Motor neuron (in vitro differentiated cells): Measurements from ENCODE around the gene RPTOR. TPM values are rescaled to one million over a fixed set of nuclear protein-coding genes. Genes with fewer than 3 reads are reported as not detected.

Experiments
- ATAC-seq, 8 experiments: fragments of 200-7000 bp; cut with Tn5 transposase; replicated peaks in 6 of 8; 2 replicates each; pipeline ENCODE4 v1.8.0; 2021; ENCODE audit warnings: mild to moderate bottlenecking in 8 of 8, moderate library complexity in 8 of 8
- H3K27ac ChIP-seq, 2 donors: fragments of 250-450 bp; sonication (Bioruptor Pico); 2 replicates each; pipeline ENCODE4 v1.9.0; 2021; ENCODE audit warnings: antibody characterized with exemption in 2 of 2, mild to moderate bottlenecking in 2 of 2, moderate library complexity in 1 of 2
- H3K4me1 ChIP-seq, 2 donors: fragments of 250-450 bp; sonication (Bioruptor Pico); replicated peaks in 1 of 2; 2 replicates each; pipeline ENCODE4 v1.6.1; 2021; ENCODE audit warnings: antibody characterized with exemption in 2 of 2, mild to moderate bottlenecking in 2 of 2, moderate library complexity in 1 of 2
- H3K4me3 ChIP-seq, 5 donors: fragments of 250-450 bp; sonication (Bioruptor Pico); 2 replicates each; pipeline ENCODE4 v1.9.0; 2021; ENCODE audit warnings: antibody characterized with exemption in 5 of 5, mild to moderate bottlenecking in 5 of 5, moderate library complexity in 4 of 5
- WGBS, 10 experiments: fragments of 450-650 bp; shearing (Covaris generic); methylation state at CpG; one replicate each; pipeline ENCODE4 v1.0.0; 2022; 5-methylcytosine and 5-hydroxymethylcytosine counted together
- in situ Hi-C, 9 experiments: fragments of 400-800 bp; cut with MboI; loops; one replicate each; pipeline ENCODE4 v1.15.0; 2021; ENCODE audit warnings: low sequenced_read_pairs in 9 of 9, low pct_unique_long_range_greater_than_20kb in 2 of 9; ENCODE audit not compliant: unreplicated experiment in 9 of 9
- total RNA-seq, 8 experiments: library from RNA; unstranded; fragments of 300-600 nt; gene quantifications; 2 replicates each; pipeline versions ENCODE4 v1.2.3 to v1.2.4, GENCODE V29; 2022

RPTOR gene
- total RNA-seq, 8 experiments from 2014 or later = 15.6 to 53.3 (median 19.2) TPM

DNA sequence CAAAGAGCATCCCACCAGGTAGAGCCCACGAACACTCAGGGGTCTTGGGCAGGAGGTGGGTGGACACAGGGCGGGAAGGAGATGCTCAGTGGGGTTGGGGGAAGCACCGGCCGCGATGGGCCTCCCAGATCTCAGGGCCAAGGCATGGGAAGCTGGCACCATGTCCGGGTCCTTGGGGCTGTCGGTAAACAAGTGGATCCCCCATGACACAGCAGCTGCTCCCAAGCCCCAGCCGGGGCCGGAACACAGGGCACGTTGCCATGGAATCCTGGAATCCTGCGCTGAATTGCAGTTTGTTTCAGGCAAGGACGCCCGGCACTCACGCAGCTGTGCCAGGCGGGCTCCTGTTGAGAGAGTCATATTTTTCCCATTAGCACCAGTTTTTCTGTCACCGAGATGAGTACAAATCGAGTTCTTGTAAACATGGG is 424.0 kb downstream of the RPTOR start:
- in situ Hi-C loops = no loop called here
- ATAC-seq = peak in 6 of 8 experiments; percentile 16 to 76 (median 51)
- WGBS, 10 experiments = 23 to 100% methylated on average over 1 to 3 of the region's 17 CpGs; no CpG with 5 or more reads in 8 of the 10 experiments
- no peak overlapping the region for H3K4me3 ChIP-seq
- H3K27ac ChIP-seq = no peak overlapping the region
- peaks cover 28% of the 10 kb centered on the region in 2 donors for H3K4me1 ChIP-seq

DNA sequence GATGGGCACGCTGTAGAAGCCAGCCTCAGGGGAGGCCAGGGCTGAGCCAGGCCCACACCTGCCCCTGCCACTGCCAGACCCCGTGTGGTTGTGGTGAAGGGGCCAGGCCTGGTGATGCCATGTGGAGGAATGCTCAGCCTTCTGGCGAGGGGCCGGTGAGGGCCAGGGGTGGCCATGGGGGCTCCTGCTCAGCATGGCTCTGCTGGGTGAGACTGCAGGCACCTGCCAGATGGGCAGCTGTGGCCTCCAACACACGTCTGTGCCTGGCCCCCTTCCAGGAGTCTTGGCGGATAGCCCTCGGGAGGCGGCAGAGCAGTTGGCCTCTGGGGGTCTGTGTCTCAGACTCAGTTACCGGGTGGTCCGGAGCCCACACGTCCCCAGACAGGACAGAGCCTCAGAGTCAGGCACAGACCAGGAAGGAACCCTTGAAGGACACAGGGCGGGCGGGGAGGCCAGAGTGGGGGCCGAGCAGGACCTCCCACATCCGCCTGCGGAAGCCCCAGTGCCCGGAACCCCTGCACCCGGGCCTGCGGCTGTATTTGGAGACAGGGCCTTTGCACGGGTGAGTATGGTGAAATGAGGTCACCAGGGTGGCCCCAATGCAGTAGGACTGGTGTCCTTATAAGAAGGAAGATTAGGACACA is 424.5 kb downstream of the RPTOR start:
- in situ Hi-C loops = no loop called here
- Histone ChIP-seq H3K27ac (no peak overlapping the region), H3K4me3 (no peak overlapping the region), H3K4me1 (peaks cover 28% of the 10 kb centered on the region in 2 donors)
- ATAC-seq = peak in 1 of 8 experiments; percentile 24
- WGBS, 10 experiments = 0 to 100% (median 82%) methylated on average over 1 to 3 of the region's 20 CpGs; no CpG with 5 or more reads in 7 of the 10 experiments

DNA sequence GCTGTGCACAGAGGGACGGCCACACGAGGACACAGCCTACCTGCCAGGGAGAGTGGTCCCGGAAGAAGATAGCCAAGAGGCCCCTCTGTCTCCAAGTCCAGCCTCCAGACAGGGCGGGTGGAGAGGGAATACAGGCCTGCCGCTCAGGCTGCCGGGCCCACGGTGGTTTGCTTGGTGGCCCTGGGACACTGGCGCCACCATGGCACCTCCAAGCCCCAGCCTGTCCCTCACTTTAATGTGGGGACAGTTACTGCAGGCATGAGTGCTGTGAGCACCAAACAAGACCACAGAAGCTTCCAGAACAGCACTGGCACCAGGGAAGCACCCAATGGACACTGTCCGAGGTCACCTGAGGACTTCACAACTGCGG is 425.0 kb downstream of the RPTOR start:
- H3K4me3 ChIP-seq = no peak overlapping the region
- WGBS, 10 experiments = 82 to 97% methylated on average over 2 to 6 of the region's 10 CpGs; no CpG with 5 or more reads in 8 of the 10 experiments
- H3K4me1 ChIP-seq = peaks cover 28% of the 10 kb centered on the region in 2 donors
- in situ Hi-C loops = loop anchor here in 2 of 9 experiments (10.0 kb wide), 1 partner anchor 545 kb away; no protein-coding TSS in a partner anchor
- H3K27ac ChIP-seq = peak overlapping the region in 1 of 2 donors; percentile 16
- no peak for ATAC-seq

DNA sequence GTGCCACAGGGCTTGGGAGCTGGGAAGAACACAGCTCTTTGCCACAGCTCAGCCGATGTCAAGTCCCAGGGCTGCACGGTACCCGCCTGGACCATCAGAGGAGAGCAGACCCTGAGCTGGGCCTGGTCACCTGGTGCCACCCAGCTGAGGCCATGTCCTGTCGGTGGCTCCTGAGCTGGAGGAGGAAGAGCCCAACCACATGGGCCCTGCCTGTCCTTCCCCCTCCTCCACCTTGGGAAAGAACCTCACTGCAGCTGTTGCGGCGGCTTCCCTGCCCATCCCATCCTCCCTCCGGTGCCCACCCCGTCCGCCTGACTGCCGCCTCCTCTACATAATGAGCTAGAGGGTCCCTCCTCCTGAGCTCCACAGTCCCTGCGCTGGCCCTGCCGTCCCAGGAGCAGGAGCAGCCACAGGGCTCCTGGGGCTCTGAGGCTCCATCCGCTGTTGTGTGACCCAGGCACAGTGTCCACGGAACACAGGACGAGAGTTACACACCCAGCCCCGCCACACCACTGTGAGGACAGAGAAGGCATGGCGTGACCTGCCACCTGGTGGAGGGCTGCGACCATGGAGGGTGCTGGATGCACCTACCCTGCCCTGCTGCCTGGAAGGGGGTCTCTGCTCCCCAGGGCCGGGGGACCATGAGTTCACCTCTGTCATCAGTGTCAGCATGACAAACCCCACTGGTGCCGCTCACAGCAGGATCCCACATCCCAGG is 425.6 kb downstream of the RPTOR start:
- in situ Hi-C loops = loop anchor here in 2 of 9 experiments (10.0 kb wide), 1 partner anchor 545 kb away; no protein-coding TSS in a partner anchor
- no peak overlapping the region for H3K4me3 ChIP-seq
- peak overlapping the region; percentile 7 to 64 for H3K27ac ChIP-seq
- 27 to 100% (median 50%) methylated on average over 1 to 3 of the region's 20 CpGs; no CpG with 5 or more reads in 7 of the 10 experiments for WGBS, 10 experiments
- ATAC-seq = peak; percentile 34 to 79 (median 70)
- peaks cover 28% of the 10 kb centered on the region in 2 donors for H3K4me1 ChIP-seq

DNA sequence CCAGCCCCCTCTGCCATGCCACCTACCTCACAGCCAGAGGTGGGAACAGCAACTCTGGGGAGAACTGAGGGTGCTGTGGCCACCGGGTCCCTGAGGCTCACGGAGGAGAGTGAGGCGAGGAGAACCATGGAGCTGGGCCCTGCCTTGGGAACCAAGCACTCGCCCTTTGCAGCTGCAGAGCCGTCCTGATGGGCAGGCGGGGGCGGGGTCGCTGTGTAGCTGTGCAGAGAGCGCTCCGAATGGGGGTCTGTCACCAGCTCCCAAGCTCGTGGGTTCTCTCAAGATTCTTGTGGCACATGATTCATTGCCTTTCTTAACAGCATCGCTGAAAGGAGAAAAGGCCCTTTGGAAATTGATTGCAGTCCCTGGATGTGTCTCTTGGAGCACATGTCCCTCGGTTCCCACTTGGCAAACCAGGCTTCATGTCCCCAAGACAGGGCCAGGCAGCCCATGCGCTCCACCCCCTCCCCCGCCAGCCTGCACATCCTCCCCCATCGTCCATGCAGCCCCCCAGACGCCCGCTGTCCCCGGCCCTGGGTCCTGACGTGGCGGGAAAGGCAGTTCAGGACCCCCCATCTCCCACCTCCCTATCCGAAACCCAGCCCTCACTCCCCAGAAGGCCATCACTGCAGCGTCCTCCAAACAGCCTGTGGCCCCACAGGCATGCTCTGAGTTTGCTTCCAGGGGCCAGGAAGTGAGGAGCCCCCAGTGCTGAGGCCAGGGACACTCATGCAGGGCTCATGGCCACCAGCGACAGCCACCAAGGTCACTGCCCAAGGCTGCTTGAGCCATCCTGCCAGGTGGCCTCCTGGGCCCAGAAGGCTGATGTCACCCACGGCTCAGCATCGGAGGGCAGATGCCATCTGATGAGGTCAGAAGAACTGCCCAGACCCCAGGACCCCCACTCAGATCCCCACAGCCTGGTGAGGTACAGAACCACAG is 426.4 kb downstream of the RPTOR start:
- Histone ChIP-seq H3K4me3 (no peak overlapping the region), H3K27ac (peak overlapping the region; percentile 2 to 64), H3K4me1 (peaks cover 28% of the 10 kb centered on the region in 2 donors)
- ATAC-seq = peak; percentile 6 to 77 (median 51)
- in situ Hi-C loops = loop anchor here in 2 of 9 experiments (10.0 kb wide), 1 partner anchor 546 kb away; no protein-coding TSS in a partner anchor
- 10 to 55% (median 44%) methylated on average over 2 to 10 of the region's 26 CpGs; no CpG with 5 or more reads in 7 of the 10 experiments for WGBS, 10 experiments

DNA sequence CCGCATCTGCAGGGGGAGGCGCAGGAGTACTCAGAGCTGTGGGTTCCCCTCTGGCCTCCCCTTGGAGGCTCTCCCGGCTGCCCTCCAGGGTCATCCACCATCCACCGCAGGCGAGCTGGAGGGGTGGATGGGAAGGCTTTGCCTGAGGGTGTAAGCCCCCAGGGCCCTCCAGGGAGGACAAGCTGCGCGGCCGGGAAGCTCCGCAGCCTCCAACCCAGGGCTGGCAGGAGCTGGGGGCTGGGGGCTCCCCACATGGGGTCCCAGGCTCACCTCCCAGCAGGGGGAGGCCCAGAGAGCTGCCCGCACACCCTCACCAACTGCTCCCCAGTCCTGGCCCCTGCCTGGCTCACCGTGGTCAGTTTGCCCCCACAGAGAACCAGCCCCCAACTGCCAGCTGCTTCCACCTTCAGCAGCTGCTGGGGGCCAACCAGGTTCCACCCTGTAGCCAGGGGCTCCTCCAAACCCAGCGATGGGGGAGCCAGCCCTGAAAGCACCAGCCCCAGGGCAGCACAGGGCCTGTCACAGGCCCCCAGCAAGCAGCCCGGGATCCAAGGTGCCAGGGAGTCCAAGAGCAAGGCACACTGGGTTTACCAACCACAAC is 427.2 kb downstream of the RPTOR start:
- Histone ChIP-seq H3K27ac (no peak overlapping the region), H3K4me3 (no peak overlapping the region), H3K4me1 (peaks cover 28% of the 10 kb centered on the region in 2 donors)
- WGBS, 10 experiments = 100% methylated on average over 1 to 3 of the region's 13 CpGs; no CpG with 5 or more reads in 8 of the 10 experiments
- in situ Hi-C loops = loop anchor here in 2 of 9 experiments (10.0 kb wide), 1 partner anchor 547 kb away; no protein-coding TSS in a partner anchor
- ATAC-seq = no peak

DNA sequence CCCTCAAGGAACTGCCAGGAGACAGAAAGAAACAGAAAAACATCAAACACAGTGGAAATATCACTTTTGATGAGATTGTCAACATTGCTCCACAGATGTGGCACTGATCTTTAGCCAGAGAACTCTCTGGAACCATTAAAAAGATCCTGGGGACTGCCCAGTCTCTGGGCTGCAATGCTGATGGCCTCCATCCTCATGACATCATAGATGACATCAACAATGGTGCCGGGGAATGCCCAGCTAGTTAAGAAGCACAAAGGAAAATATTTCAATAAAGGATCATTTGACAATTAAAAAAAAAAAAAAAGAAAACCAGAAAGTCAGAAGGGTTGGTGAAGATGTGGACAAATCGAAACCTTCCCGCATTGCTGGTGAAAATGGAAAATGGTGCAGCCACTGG is 432.1 kb downstream of the RPTOR start:
- no peak overlapping the region for H3K4me3 ChIP-seq
- no peak for ATAC-seq
- H3K27ac ChIP-seq = no peak overlapping the region
- H3K4me1 ChIP-seq = peaks cover 0 to 4% of the 10 kb centered on the region in 2 donors
- in situ Hi-C loops = loop anchor here in 5 of 9 experiments (10.0 to 25.0 kb wide), 3 partner anchors 111 to 552 kb away; no protein-coding TSS in a partner anchor
- WGBS, 10 experiments = 54 to 100% (median 84%) methylated on average over 2 to 3 of the region's 3 CpGs

DNA sequence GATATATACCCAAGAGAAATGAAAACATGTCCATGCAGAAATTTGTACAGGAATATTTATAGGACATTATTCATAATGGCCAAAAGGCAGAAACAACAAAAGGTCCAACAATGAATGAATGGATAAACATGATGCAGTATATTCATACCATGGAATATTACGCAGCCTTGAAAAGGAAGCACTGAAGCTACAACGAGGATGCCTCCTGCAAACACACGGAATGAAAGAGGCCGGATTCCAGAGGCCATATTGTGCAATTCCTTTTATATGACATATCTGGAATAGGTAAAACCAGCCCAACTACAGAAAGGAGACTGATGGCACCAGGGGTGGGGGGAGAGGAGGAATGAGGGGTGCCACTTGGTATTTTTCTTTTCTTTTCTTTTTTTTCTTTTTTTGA is 432.5 kb downstream of the RPTOR start:
- Histone ChIP-seq H3K27ac (no peak overlapping the region), H3K4me3 (no peak overlapping the region), H3K4me1 (peaks cover 0 to 4% of the 10 kb centered on the region in 2 donors)
- in situ Hi-C loops = loop anchor here in 5 of 9 experiments (10.0 to 25.0 kb wide), 3 partner anchors 110 to 552 kb away; no protein-coding TSS in a partner anchor
- no peak for ATAC-seq
- 71 to 100% (median 84%) methylated on average over 2 to 4 of the region's 4 CpGs; no CpG with 5 or more reads in 1 of the 10 experiments for WGBS, 10 experiments

DNA sequence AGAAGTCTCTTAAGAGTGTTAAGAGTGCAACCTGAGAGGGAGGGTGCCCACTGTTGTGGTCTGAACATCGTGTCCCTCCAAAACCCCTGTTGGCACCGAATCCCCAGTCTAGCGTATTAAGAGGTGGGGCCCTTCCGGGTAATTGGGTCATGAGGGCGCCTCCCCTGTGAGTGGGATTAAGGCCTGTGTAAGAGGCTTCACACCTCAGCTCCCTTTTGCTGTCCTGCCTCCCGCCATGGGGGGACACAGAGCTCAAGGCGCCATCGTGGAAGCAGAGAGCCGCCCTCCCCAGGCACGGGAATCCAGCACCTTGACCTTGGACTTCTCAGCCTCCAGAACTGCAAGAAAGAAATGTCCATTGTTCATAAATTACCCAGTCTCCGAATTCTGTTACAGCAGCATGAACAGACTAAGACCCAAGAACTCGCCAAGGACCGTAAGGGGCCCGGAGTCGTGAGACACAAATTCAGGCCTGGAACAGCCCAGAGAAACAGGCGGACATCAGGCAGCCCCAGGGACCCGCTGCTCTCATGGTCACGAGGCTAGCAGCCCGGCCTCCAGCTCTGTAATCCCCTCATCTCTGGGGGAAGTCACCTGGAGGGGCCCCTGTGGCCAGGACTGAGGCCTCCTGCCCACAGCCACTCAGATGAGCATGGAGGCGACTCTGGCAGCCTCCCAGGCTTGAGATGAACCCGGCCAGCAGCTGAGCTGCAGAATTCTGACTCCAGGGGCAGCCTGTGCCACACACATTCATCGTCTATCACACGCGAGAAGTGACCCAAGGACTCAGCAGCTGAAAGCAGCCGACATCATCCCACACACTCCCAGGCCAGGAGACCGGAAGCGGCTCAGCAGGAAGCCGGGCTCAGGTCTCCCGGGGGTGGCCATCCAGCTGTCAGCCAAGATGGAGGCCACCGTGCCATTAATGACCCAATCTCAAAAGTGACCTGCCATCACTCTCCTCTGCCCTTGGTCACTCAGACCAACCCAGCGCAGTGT is 434.2 kb downstream of the RPTOR start:
- Histone ChIP-seq H3K4me3 (no peak overlapping the region), H3K4me1 (peaks cover 0 to 4% of the 10 kb centered on the region in 2 donors), H3K27ac (peak overlapping the region in 1 of 2 donors; percentile 30)
- in situ Hi-C loops = loop anchor here in 5 of 9 experiments (10.0 to 25.0 kb wide), 3 partner anchors 109 to 554 kb away; no protein-coding TSS in a partner anchor
- WGBS, 10 experiments = 70 to 94% (median 90%) methylated on average over 1 to 14 of the region's 31 CpGs; no CpG with 5 or more reads in 1 of the 10 experiments
- peak in 4 of 8 experiments; percentile 7 to 30 (median 12) for ATAC-seq

DNA sequence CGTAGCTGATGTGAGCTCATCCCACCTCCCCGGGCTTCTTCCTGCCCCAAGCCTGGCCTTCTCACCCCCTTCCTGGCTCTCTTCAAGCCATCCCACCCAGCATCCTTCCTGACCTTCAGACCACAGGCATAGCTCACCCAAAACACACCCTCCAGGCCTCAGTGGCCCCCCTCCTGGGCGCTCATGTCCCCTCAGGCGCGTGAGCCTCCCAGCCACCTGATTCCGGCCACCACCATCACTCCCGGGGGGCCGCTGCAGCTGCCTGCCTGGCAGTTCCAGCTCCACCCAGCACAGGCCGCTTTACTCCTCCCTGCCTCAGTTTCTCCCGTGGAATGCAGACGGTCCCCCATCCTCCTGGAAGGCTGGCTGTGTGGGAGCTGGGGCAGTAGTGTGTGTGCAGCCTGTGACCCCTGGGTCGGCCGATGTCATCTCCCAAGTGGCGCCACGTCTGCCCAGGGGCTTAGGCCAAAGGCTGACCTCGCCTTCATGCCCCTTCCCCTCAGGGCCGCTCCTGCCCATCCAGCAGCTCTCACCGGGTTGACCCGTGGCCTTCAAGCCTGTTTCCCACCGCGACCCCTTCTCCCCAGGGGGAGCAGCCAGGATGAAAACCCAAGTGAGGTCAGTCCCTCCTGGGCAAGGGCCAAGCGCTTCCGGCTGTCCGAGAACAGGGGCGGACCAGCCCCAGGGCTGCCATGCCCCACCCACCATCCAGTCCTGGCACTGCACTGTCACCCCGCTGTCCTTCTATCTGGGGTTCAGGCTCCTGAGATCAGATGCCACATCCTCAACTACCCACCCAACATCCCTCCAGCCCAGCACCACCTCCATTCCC is 435.1 kb downstream of the RPTOR start:
- in situ Hi-C loops = loop anchor here (10.0 to 25.0 kb wide), 4 partner anchors 108 to 555 kb away; no protein-coding TSS in a partner anchor

More for the DNA sequence above, 435.1 kb downstream of the RPTOR start:
- peaks cover 0 to 4% of the 10 kb centered on the region in 2 donors for H3K4me1 ChIP-seq
- no peak overlapping the region for H3K4me3 ChIP-seq
- 80% methylated on average over 5 of the region's 26 CpGs; no CpG with 5 or more reads in 9 of the 10 experiments for WGBS, 10 experiments
- peak in 2 of 8 experiments; percentile 2 to 14 for ATAC-seq
- H3K27ac ChIP-seq = no peak overlapping the region
